Lower leg skin (tissue), 4 donors: ENCODE data around the gene PCDHB2. TPM values are rescaled to one million over a fixed set of nuclear protein-coding genes. Genes with fewer than 3 reads are reported as not detected.
"Not testable (repeated sequence)": the region's sequence is repeated elsewhere in the genome, so short reads cannot be mapped to it uniquely, and the experiment has no call there.

Experiments used
- DNase-seq, 2 donors: peaks; one replicate each; pipeline ENCODE4 v3.0.0-alpha.2; 2019; ENCODE audit warnings: low spot score in 2 of 2
- H3K4me3 ChIP-seq: fragments of 200-600 bp; sonication (generic); 2 replicates; pipeline ENCODE4 v1.5.1; 2017; ENCODE audit warnings: mild to moderate bottlenecking, low read depth; ENCODE audit not compliant: poor library complexity, severe bottlenecking
- CTCF ChIP-seq, 3 donors: fragments of 450-650 bp; IDR thresholded peaks; one replicate each; pipeline ENCODE4 v1.5.1; 2016; ENCODE audit warnings: antibody characterized with exemption in 3 of 3, mild to moderate bottlenecking in 3 of 3, moderate library complexity in 2 of 3
- POLR2A ChIP-seq, 2 donors: fragments of 450-650 bp; IDR thresholded peaks; one replicate each; pipeline ENCODE4 v1.6.1; 2016 to 2017; ENCODE audit warnings: antibody characterized with exemption in 2 of 2, mild to moderate bottlenecking in 1 of 2, moderate library complexity in 1 of 2
- WGBS, 2 donors: methylation state at CpG; one replicate each; pipeline ENCODE4 v1.1.5; 2018; 5-methylcytosine and 5-hydroxymethylcytosine counted together
- intact Hi-C: fragments of 100-400 bp; cut with DNase I; formaldehyde crosslinking; loops from one replicate; pipeline ENCODE4 v1.15.0; 2023; ENCODE audit warnings: low total_unique reads
- total RNA-seq, 4 donors: library from RNA; depleted of rRNA; stranded (reverse); fragments of >200 nt; gene quantifications; one replicate each; pipeline ENCODE4 v1.1.0, GENCODE V29; 2016

Gene PCDHB2
- total RNA-seq, 4 donors from 2014 or later, result 2.3 to 6.2 (median 3.2) TPM

- intact Hi-C loops, result no loop called here
- 22 to 23% methylated on average over 22 of the region's 22 CpGs for WGBS, 2 donors
- DNase-seq, result no peak
- H3K4me3 ChIP-seq, result no peak within 1 kb of the TSS
- TF ChIP-seq POLR2A (IDR thresholded peaks at IDR 0.05) (no peak), CTCF (IDR thresholded peaks at IDR 0.05) (no peak)
These were observed 40.8 kb downstream of the PCDHB2 start, which contains the start of gene PCDHB5 for GRCh38 chr5:141135030-141135717. Gene PCDHB5 (plus strand): TSS chr5:141135206. CDS start chr5:141135435, 229 bp downstream.

GRCh38 chr5:141135718-141136266 is 41.4 kb downstream of the PCDHB2 start:
- TF ChIP-seq CTCF (IDR thresholded peaks at IDR 0.05), result no peak
- no peak for TF ChIP-seq POLR2A (IDR thresholded peaks at IDR 0.05)
- no peak for DNase-seq
- intact Hi-C loops, result no loop called here
- 45 to 54% methylated on average over 19 of the region's 19 CpGs for WGBS, 2 donors
- no peak overlapping the region for H3K4me3 ChIP-seq

- H3K4me3 ChIP-seq, DNase-seq, intact Hi-C loops: not testable (repeated sequence)
- 49 to 51% methylated on average over 15 to 32 of the region's 34 CpGs for WGBS, 2 donors
These were observed 42.9 kb downstream of the PCDHB2 start for GRCh38 chr5:141137346-141137745.

Other genes with a start within 250 kb of the PCDHB2 start
- under 1 TPM in 2 of 4 donors, not detected in 2; 0.06 to 0.07 TPM for gene PCDHA9, start 246.2 kb upstream of the PCDHB2 start, total RNA-seq
- gene PCDHA10, start 238.7 kb upstream of the PCDHB2 start, total RNA-seq, result 1 to 10 TPM in 1 of 4 donors, under 1 TPM in 3; 0.08 to 1.0 (median 0.55) TPM
- under 1 TPM in 3 of 4 donors, not detected in 1; 0.17 to 0.94 (median 0.34) TPM for gene PCDHA11, start 225.7 kb upstream of the PCDHB2 start, total RNA-seq
- gene PCDHA12, start 219.3 kb upstream of the PCDHB2 start, total RNA-seq, result under 1 TPM in 3 of 4 donors, not detected in 1; 0.04 to 0.39 (median 0.25) TPM
- gene PCDHA13, start 212.5 kb upstream of the PCDHB2 start, total RNA-seq, result under 1 TPM in 3 of 4 donors, not detected in 1; 0.16 to 0.34 (median 0.30) TPM
- under 1 TPM in 2 of 4 donors, not detected in 2; 0.16 to 0.17 TPM for gene PCDHAC1, start 168.3 kb upstream of the PCDHB2 start, total RNA-seq
- gene PCDHAC2, start 128.1 kb upstream of the PCDHB2 start, total RNA-seq, result under 1 TPM in 3 of 4 donors, not detected in 1; 0.21 to 0.29 (median 0.27) TPM
- gene PCDHB1, start 43.2 kb upstream of the PCDHB2 start, total RNA-seq, result not detected
- gene PCDHB3, start 5.9 kb downstream of the PCDHB2 start, total RNA-seq, result 1 to 10 TPM in 3 of 4 donors, under 1 TPM in 1; 0.84 to 1.6 (median 1.3) TPM
- 1 to 10 TPM; 1.1 to 2.8 (median 2.0) TPM for gene PCDHB4, start 27.2 kb downstream of the PCDHB2 start, total RNA-seq
- 1 to 10 TPM in 2 of 4 donors, under 1 TPM in 1, not detected in 1; 0.49 to 4.9 (median 1.4) TPM for gene PCDHB5, start 40.6 kb downstream of the PCDHB2 start, total RNA-seq
- 1 to 10 TPM in 2 of 4 donors, under 1 TPM in 1, not detected in 1; 0.93 to 1.3 (median 1.3) TPM for gene PCDHB6, start 55.4 kb downstream of the PCDHB2 start, total RNA-seq
- gene PCDHB7, start 78.0 kb downstream of the PCDHB2 start, total RNA-seq, result 1 to 10 TPM in 1 of 4 donors, under 1 TPM in 3; 0.49 to 1.1 (median 0.58) TPM
- 1 to 10 TPM in 2 of 4 donors, under 1 TPM in 2; 0.10 to 1.2 (median 0.76) TPM for gene PCDHB8, start 83.2 kb downstream of the PCDHB2 start, total RNA-seq
- 1 to 10 TPM in 3 of 4 donors, under 1 TPM in 1; 0.55 to 3.2 (median 1.9) TPM for gene PCDHB16, start 87.8 kb downstream of the PCDHB2 start, total RNA-seq
- 1 to 10 TPM in 2 of 4 donors, under 1 TPM in 2; 0.38 to 2.2 (median 1.2) TPM for gene PCDHB9, start 92.5 kb downstream of the PCDHB2 start, total RNA-seq
- 1 to 10 TPM in 2 of 4 donors, under 1 TPM in 2; 0.19 to 1.5 (median 0.76) TPM for gene PCDHB10, start 97.7 kb downstream of the PCDHB2 start, total RNA-seq
- gene PCDHB11, start 105.0 kb downstream of the PCDHB2 start, total RNA-seq, result 1 to 10 TPM in 3 of 4 donors, under 1 TPM in 1; 0.63 to 1.7 (median 1.4) TPM
- gene PCDHB12, start 114.1 kb downstream of the PCDHB2 start, total RNA-seq, result 1 to 10 TPM in 2 of 4 donors, under 1 TPM in 1, not detected in 1; 0.49 to 3.2 (median 2.3) TPM
- 1 to 10 TPM; 3.3 to 9.0 (median 5.0) TPM for gene PCDHB13, start 119.3 kb downstream of the PCDHB2 start, total RNA-seq
- gene PCDHB14, start 128.7 kb downstream of the PCDHB2 start, total RNA-seq, result 1 to 10 TPM; 5.4 to 7.5 (median 6.2) TPM
- gene PCDHB15, start 150.8 kb downstream of the PCDHB2 start, total RNA-seq, result 1 to 10 TPM in 3 of 4 donors, under 1 TPM in 1; 0.46 to 2.0 (median 1.4) TPM
- 1 to 10 TPM in 1 of 4 donors, under 1 TPM in 2, not detected in 1; 0.66 to 5.0 (median 0.67) TPM for gene SLC25A2, start 209.4 kb downstream of the PCDHB2 start, total RNA-seq
- gene TAF7, start 226.2 kb downstream of the PCDHB2 start, total RNA-seq, result 10 to 100 TPM; 46.9 to 76.0 (median 64.9) TPM
- under 1 TPM in 3 of 4 donors, not detected in 1; 0.52 to 0.54 (median 0.53) TPM for gene PCDHGA1, start 235.9 kb downstream of the PCDHB2 start, total RNA-seq
- gene PCDHGA2, start 244.1 kb downstream of the PCDHB2 start, total RNA-seq, result 1 to 10 TPM; 1.4 to 5.3 (median 1.9) TPM
- gene PCDHGA3, start 249.2 kb downstream of the PCDHB2 start, total RNA-seq, result 1 to 10 TPM; 1.0 to 3.5 (median 2.9) TPM